ENCODE data around the gene LAIR1.
"Not testable (repeated sequence)": the region's sequence is repeated elsewhere in the genome, so short reads cannot be mapped to it uniquely, and the experiment has no call there.

DNA sequence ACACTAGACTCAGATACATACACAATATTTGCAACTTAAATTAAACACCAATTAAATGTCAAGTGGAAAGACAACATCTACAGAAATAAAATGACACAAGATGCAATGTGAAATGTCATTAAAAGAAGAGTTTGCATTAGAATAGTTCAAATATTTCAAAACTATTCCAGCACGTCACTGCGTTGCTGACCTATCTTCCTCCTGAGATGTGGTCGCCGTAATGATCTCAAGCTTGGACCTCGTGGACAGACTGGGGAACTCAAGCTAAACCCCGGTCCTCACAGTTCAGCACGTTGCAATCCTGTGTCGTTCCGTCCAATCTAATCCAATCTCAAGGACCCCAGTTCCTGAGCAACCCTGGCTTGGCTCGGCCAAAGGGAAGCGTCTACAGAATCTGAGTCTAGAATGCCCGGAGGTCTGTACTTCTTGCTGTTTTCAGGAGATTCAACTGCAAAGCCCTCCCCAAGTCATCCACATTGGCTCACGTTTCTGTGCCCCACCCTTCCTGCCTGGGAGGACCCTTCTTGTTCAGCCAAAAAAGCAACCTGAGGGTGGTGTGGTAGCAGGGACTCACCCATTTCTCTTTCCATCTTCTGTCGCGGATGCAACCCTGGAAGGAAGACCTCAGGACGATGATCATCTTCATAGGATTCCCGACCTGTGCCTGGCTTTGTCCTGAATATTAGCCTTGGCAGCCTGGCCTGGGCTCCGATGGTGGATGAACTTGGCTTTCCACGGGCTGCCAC lies 5.1 kb upstream of the LAIR1 start:
- TF ChIP-seq, protein P1, sequence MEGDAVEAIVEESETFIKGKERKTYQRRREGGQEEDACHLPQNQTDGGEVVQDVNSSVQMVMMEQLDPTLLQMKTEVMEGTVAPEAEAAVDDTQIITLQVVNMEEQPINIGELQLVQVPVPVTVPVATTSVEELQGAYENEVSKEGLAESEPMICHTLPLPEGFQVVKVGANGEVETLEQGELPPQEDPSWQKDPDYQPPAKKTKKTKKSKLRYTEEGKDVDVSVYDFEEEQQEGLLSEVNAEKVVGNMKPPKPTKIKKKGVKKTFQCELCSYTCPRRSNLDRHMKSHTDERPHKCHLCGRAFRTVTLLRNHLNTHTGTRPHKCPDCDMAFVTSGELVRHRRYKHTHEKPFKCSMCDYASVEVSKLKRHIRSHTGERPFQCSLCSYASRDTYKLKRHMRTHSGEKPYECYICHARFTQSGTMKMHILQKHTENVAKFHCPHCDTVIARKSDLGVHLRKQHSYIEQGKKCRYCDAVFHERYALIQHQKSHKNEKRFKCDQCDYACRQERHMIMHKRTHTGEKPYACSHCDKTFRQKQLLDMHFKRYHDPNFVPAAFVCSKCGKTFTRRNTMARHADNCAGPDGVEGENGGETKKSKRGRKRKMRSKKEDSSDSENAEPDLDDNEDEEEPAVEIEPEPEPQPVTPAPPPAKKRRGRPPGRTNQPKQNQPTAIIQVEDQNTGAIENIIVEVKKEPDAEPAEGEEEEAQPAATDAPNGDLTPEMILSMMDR (conservative IDR thresholded peaks at IDR 0.05; ENCODE audit: low read depth in 2 of 2) = not testable (repeated sequence)
- TF ChIP-seq EZH2 (IDR thresholded peaks at IDR 0.05; ENCODE audit: low read depth, unreplicated experiment); ZNF114 (CRISPR knock-in tag; IDR thresholded peaks at IDR 0.05); JUNB (IDR thresholded peaks at IDR 0.05; ENCODE audit: unreplicated experiment); EZH2phosphoT487 (IDR thresholded peaks at IDR 0.05; ENCODE audit: unreplicated experiment): not testable (repeated sequence)
- TF ChIP-seq, protein P2, sequence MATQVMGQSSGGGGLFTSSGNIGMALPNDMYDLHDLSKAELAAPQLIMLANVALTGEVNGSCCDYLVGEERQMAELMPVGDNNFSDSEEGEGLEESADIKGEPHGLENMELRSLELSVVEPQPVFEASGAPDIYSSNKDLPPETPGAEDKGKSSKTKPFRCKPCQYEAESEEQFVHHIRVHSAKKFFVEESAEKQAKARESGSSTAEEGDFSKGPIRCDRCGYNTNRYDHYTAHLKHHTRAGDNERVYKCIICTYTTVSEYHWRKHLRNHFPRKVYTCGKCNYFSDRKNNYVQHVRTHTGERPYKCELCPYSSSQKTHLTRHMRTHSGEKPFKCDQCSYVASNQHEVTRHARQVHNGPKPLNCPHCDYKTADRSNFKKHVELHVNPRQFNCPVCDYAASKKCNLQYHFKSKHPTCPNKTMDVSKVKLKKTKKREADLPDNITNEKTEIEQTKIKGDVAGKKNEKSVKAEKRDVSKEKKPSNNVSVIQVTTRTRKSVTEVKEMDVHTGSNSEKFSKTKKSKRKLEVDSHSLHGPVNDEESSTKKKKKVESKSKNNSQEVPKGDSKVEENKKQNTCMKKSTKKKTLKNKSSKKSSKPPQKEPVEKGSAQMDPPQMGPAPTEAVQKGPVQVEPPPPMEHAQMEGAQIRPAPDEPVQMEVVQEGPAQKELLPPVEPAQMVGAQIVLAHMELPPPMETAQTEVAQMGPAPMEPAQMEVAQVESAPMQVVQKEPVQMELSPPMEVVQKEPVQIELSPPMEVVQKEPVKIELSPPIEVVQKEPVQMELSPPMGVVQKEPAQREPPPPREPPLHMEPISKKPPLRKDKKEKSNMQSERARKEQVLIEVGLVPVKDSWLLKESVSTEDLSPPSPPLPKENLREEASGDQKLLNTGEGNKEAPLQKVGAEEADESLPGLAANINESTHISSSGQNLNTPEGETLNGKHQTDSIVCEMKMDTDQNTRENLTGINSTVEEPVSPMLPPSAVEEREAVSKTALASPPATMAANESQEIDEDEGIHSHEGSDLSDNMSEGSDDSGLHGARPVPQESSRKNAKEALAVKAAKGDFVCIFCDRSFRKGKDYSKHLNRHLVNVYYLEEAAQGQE (IDR thresholded peaks at IDR 0.05; ENCODE audit: unreplicated experiment) = not testable (repeated sequence)

Measured in GM23338 (cell line).